DMS114 treated with DMSO at 0.1 percent for 48 hours (cell line): ENCODE data around the gene FGF21.
A peak's percentile ranks its signal among the peaks of the same experiment; 100 is the strongest.
"Not testable (repeated sequence)": the region's sequence is repeated elsewhere in the genome, so short reads cannot be mapped to it uniquely, and the experiment has no call there.

ENCODE experiments used
- DNase-seq: peaks from one replicate; lab custom pipeline; 2025; ENCODE audit not compliant: unreplicated experiment; lab: John Stamatoyannopoulos, UW

The FGF21 gene

GRCh38 chr19:48751845-48752495 is 3.4 kb upstream of the FGF21 start:
- no peak for DNase-seq

GRCh38 chr19:48752496-48753365 is 2.6 kb upstream of the FGF21 start, which contains the start of gene FUT1:
FUT1 (minus strand) TSS chr19:48752641; CDS start chr19:48751281, 1,360 bp downstream.
- DNase-seq, result no peak

GRCh38 chr19:48755787-48756186 is 463 bp downstream of the FGF21 start:
- no peak for DNase-seq

GRCh38 chr19:48756212-48756611 is 888 bp downstream of the FGF21 start:
- no peak for DNase-seq

- no peak for DNase-seq
These were observed 1.4 kb downstream of the FGF21 start for GRCh38 chr19:48756686-48757085.

- DNase-seq, result no peak
These were observed 1.9 kb downstream of the FGF21 start for GRCh38 chr19:48757089-48757675.

GRCh38 chr19:48757741-48758144 is 2.4 kb downstream of the FGF21 start:
- no peak for DNase-seq

- DNase-seq, result no peak
These were observed 5.3 kb downstream of the FGF21 start for GRCh38 chr19:48760504-48761205.

GRCh38 chr19:48765816-48766215 is 10.5 kb downstream of the FGF21 start:
- not testable (repeated sequence) for DNase-seq

- not testable (repeated sequence) for DNase-seq
These were observed 12.9 kb downstream of the FGF21 start for GRCh38 chr19:48768171-48768753.

GRCh38 chr19:48768994-48769713 is 13.8 kb downstream of the FGF21 start:
- no peak for DNase-seq

GRCh38 chr19:48770266-48770665 is 14.9 kb downstream of the FGF21 start:
- no peak for DNase-seq

GRCh38 chr19:48770734-48771472 is 15.6 kb downstream of the FGF21 start:
- no peak for DNase-seq

GRCh38 chr19:48772503-48772953 is 17.2 kb downstream of the FGF21 start:
- DNase-seq, result no peak

- DNase-seq, result no peak
These were observed 21.8 kb downstream of the FGF21 start for GRCh38 chr19:48777139-48777538.

- DNase-seq, result no peak
These were observed 22.4 kb downstream of the FGF21 start for GRCh38 chr19:48777720-48778119.

GRCh38 chr19:48779636-48780035 is 24.3 kb downstream of the FGF21 start:
- no peak for DNase-seq

GRCh38 chr19:48780631-48781391 is 25.5 kb downstream of the FGF21 start:
- no peak for DNase-seq

- peak; percentile 10 for DNase-seq
These were observed 29.2 kb downstream of the FGF21 start for GRCh38 chr19:48784527-48784926.
